Stimulated activated CD8-positive, alpha-beta memory T cell treated with anti-CD3 and anti-CD28 coated beads, Interleukin-4, amount 100 ng/mL, for 48 hours (primary cell): ENCODE measurements around the gene IMMP2L.
"Not testable (repeated sequence)": the region's sequence is repeated elsewhere in the genome, so short reads cannot be mapped to it uniquely, and the experiment has no call there.

Source experiments
- DNase-seq: peaks from one replicate; pipeline ENCODE4 v3.0.0-alpha.2; 2020

The IMMP2L gene

DNA sequence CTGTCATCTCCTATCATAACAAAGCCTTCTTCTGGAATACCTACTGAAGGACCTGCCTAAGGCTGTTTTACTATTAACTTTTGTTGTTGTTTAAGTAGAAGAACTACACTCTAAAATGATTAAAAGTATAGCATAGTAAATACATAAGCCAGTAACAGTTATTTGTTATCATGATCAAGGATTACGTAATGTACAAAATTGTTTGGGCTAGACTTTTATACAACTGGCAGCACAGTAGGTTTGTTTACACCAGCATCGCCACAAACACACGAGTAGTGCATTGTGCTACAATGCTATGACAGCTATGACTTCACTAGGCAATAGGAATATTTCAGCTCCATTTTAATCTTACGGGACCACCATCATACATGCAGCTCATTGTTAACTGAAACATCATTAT, 302.3 kb downstream of the IMMP2L start:
- no peak for DNase-seq

DNA sequence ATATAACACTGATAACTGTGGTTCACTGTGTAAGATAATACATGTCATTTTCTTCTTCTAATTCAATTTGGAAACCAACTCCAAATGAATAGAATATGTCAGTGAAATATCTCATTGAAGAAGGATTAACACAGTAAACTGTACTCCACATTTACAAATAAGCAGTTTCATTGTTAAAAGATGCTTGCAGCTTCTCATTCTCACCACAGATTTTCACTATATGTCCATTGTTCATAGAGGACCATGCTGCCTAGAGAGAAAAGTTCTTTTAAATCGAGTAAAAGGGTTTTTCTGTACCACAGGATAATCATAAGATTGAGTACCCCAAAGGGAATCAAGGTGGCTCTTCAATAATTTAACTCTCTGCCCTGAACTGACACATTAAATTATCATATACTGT, 305.9 kb downstream of the IMMP2L start:
- DNase-seq, result no peak

DNA sequence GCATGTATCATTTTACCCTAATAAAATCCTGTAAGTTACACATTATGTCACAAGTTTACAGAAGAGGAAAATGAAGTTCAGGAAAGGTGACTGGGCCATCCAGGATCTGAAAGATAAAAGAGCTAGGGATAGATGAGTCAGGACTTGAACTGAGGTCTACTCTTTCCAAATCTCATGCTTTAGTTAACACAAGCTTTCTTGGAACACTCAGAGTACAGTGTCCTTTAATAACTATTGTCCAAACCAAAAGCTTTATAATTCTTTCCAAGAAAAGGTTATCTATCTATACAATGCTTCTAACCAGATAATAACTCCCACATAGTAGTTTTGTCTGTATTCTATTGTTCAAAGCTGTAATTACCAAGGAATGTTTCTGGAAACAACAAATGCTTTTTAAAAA, 306.7 kb downstream of the IMMP2L start:
- no peak for DNase-seq

DNA sequence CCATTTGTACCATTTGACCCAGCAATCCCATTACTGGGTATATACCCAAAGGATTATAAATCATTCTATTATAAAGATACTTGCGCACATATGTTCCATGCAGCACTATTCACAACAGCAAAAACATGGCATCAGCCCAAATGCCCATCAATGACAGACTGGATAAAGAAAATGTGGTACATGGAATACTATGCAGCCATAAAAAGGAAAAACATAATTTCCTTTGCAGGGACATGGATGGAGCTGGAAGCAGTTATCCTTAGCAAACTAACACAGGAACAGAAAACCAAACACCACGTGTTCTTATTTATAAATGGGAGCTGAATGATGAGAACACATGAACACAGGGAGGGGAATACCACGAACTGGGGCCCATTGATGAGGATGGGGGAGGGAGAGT, 310.9 kb downstream of the IMMP2L start:
- not testable (repeated sequence) for DNase-seq

DNA sequence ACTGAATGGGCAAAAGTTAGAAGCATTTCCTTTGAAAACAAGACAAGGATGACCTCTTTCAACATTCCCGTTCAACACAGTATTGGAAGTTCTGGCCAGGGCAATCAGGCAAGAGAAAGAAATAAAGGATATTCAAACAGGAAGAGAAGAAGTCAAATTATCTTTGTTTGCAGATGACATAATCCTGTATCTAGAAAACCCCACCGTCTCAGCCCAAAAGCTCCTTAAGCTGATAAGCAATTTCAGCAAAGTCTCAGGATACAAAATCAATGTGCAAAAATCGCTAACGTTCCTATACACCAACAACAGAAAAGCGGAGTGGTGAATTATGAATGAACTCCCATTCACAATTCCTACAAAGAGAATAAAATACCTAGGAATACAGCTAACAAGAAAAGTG, 312.5 kb downstream of the IMMP2L start:
- not testable (repeated sequence) for DNase-seq

DNA sequence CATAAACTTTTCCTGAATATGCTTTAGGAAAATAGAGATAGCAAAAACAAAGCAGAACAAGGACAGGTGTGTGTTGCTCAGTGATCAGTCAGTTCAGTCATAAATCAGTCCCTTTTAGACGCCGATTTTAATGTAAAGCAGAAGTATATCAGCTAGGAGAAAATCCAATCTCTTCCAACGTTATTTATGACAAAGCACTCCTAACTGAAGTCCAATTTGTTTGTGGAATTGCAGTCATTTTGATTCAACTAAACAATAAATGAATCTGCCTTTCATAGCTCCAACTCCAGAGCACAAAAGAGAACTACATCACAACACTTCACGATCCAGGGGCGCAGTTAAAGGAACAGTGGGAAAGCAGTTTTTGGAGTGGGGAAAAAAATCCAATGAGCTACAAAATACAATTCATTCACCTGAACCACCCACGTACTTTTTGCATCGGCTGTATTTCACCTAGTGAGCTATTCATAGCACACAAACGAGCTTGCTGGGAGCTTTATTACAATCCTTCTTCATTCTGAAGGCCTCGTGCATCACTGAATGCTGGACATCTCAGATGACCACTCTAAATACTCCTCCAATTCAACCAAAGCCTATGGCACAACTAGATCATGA, 320.0 kb downstream of the IMMP2L start:
- no peak for DNase-seq

DNA sequence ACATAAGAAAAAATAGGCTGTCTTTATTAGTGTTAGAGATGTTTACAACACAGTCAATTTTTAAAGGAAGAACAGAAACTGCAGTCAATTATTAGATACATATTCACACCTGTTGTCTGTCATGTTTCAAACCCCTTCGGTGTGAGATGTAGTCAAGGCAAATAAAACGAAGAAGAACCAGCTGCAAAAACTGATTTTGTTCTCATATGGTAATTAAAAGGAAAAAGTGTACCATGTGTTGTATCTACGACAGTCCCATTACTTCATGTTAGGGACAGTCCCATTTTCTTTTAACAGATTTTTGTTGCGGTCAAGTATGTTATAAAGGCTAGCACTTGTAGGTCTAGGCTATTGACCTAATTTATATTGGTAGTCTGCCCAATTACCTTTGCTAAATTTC, 321.9 kb downstream of the IMMP2L start:
- no peak for DNase-seq

DNA sequence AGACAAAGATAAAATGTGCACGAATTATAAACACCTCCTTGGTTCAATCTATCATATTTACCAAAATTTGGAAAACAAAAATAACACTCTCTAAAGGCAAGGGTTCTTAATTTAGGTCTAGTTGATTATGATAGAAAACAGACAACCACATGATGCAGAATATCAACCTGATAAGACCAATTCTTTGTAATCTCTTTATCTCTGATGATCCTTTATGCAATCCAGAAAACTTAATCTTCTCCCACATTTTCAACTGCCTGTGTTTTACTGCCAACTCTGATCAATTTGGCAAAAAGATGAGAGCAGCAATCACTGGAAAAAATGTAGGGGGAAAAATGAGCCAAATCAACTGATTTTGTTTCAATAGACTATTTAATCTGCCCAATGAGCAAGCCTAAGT, 322.9 kb downstream of the IMMP2L start:
- DNase-seq, result no peak

DNA sequence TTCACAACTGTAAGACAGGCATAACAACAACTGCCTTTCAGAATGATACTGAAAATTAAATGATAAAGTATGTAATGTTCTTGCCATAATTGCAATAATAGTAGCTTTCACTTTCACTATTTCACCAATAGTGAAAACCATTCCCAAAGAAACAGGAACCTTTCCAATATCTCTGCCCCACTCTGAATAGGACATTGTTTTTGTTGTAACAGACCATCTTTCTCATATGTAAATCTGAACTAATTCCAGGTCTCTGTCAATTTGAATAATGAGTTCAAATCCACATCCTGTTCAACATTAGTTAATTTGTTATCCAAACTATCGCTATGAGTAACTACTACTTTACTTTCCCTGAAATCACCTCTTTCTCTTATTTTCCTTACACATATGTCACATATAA, 323.4 kb downstream of the IMMP2L start:
- no peak for DNase-seq

DNA sequence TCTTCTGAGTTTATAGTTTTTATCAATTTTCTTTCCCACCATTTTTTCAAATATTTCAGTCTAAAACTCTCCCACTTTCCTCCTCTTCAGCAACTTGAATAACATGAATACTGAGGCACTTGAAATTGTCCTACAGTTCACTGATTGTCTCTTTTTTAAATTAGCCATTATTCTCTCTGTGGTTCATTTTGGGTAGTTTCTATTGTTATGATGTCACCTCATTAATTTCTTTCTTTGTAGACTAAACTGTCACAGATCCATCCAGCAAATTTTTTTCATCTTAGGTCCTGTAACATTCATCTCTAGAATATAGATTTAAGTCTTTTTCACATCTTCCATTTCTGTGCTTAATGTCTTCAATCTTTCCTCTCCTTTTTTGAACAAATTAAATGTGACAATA, 326.6 kb downstream of the IMMP2L start:
- no peak for DNase-seq

DNA sequence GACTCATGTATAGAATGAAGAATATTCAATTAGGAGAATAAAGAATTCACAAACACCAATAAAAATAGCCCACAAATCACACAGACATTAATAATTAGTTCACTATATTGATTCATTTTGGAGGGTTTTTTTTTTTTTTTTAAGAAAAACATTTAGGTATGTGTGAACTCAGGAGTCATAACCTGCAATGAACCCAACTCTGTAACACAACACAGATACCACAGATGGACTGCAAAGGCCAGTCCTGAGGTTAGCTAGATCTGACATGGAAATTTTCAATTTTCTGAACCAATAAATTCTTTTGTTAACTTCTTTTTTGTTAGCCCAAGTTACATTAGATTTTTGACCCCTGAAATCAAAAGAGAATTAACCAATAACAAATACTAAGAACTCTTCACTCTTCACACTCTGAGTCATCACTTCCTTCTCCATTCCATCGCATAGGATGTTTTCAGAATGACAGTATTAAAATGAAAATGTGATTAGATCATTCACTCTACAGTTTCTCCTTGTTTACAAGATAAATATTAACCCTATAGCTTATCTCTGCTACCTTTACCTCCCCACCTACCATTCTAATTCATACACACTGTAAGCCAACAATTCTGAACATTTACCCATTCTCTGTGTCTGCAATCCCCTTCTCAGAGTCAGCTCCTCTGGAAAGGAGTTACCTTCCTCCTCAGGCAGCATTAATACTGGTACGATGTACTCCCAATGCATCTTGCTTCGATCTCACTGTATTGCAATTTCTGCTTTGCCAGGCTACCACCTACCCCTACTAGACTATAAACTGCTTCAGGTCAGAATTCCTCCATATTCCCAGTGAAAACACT, 329.8 kb downstream of the IMMP2L start:
- no peak for DNase-seq

DNA sequence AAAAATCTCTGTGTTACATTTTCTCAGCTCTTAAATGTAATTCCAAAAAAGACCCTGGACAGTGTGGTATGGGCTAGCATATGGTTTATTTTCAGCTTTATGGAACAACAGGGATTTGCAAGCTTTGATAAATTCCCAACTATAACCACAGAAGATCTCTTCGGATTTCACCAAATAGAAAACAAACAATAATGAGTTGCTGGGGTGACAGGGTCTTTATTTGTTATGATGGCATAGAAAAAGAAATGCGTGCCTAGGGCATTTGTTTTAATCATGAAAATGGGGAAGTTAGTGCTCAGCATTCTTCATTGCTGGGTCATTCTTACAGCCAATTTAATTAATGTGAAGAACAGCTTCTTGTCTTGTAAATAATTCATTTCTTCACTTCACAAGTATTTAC, 332.4 kb downstream of the IMMP2L start:
- DNase-seq, result no peak

DNA sequence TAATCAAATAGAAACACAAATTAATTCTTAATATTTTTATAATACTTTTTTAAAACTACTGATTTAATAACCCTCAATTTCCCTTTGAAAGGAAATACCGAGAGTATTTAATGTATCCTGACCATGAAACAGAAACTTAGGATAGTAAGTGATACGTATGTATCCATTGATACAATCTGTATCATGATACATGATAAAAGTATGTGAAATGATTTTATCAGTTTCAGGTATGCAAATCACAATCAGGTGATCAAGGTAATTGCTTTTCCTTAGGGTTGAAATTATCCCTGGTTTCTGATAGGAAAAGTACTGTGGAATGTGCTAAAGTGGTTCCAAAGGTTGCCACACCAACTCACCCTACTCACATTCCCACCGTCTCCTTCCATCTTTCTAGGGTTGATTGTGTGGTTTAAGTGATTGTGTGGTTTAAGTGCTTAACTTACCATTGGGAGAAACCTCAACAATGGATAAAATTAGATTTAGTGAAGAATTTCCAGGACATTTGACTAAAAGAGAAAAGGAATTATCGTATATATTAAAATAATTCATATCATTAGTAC, 333.0 kb downstream of the IMMP2L start:
- DNase-seq, result no peak

DNA sequence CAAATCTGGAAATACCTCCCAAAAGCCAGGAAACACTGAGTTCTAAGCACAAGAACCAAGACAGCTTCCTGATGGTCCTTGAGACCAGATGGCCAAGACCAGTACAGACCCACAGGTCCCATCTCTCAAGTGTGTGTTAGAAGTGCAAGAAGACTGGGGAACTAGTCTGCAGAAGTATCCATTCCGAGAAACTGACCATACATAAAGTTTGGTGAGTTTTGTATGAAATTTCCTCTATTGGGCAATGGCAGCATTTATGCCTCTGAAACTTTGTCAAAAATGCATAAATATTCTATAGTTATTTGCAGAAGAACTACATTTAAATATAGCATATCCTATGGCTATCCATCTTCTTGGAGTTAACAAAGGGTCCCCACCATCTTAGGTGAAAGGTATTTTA, 333.9 kb downstream of the IMMP2L start:
- DNase-seq, result no peak

DNA sequence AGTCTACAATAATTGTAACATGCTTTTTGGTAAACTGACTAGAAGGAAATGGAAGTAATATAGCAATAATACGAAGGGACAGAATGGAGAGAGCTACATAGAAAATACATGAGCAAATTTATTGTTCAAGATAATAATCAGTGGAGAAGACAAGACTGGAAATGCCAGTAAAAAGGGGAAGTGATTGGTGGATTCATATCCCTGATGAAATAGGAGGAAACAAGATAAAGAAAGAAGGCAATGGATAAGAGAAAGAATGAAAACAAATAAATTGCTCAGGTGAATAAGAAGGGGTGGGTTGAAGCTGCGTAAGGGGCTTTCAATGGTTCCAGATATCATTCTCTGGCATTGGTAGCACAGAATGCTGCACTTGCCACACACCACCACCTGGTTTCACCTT, 335.5 kb downstream of the IMMP2L start:
- DNase-seq, result no peak

DNA sequence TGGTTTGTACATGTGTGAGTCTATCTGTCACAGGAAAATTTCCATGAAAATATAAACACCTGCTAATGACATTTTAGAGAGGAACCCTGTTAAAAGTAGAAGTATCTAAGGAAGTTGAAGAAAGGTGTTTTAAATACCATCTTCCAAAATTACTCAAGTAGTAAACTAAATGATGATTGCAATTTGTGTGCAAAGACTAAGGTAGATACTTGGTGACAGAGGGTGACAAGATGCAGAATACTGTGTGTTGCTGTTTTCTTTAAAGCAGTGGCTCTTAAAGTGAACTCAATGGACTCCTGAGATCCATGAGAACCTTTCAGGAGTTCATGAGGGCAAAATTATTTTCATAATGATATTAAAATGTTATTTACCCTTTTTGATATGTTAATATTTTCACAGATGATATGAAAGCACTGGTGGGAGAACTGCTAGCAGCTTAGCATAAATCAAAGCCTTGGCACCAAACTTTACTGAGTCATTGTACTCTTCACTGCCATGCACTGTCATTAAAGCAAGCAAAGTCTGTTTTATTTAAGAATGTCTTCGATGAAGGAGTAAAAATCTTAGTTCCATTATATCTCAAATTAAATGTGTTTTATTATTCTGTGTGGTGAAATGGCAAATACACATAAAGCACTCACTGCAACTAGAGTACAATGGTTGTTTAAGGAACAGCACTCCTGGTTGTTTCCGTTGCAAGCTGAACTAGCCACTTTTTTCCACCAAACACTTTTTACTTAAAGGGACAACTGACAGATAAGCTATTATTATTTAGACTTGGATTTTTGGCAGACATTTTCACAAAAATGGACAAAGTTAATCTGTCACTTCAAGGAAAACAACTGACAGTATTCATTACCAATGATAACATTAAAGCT, 337.7 kb downstream of the IMMP2L start:
- DNase-seq, result no peak

DNA sequence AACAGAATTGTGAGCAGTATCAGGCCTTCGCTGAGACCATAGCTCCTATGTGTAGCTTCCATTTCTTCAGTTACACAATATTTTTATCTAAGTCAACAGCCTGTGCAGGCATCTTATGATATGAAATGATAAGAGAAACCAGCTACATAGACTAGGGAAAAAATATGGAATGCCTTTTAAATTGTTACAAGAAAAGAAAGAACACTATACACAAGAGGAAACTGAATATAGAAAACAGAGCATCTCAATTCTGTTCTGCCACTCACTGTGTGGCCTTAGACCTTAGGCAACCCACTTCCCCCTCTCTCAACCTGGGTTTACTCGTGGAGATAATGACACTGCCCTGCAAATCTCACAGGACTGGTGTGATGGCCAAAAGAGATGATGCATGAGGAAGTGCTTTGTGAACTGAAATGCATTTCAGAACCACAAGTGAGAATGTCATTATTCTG, 338.5 kb downstream of the IMMP2L start:
- DNase-seq, result no peak

DNA sequence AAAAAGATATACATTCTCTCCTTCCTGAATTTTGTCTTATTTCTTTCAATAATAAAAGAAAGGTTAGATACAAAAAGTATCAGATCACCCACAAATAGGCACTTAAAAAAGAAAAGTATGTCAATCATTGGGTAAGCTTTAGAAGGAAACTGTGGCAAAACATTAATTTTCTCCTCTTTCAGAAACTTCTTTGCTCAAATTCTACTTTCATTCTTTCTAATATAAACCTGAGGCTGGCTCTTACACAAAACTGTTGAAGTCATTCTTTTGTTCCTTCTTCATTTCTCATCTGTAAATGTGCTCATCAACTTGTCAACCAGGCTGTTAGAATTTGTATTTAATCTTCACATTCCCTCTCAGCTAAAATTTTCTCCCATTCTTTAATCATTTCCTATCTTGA, 346.7 kb downstream of the IMMP2L start:
- DNase-seq, result no peak

DNA sequence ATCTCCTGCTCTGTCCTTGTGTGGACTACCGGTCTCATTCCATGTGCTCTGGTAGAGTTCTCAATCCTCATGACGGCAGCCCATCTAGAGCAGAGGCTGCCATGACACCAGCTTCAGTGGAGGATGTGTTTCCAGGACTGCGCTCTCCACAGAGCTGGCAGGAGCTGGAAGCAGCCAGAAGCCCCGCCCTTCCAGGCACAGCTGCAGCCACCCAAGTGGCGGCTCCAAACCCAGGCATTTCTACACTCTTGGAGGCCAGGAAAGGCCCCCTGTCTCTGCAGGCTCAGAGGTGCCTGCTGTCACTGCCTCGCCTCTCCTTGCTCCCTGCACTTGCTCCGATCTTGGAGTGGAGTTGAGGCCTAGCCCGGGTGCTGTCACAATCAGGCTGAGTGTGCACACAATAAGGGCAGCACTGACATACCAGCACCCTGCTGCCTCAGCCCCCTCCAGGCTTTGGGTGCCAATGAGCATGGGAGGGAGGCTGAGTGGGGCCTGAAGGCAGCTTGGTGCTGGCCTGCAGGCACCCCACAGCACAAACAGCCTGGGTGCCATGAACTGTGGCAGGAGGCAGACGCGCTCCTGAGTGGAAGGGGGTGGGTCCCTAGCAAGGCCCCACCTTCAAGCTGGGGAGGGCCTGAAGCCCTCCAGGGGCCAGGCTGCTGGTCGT, 349.3 kb downstream of the IMMP2L start:
- DNase-seq, result no peak

DNA sequence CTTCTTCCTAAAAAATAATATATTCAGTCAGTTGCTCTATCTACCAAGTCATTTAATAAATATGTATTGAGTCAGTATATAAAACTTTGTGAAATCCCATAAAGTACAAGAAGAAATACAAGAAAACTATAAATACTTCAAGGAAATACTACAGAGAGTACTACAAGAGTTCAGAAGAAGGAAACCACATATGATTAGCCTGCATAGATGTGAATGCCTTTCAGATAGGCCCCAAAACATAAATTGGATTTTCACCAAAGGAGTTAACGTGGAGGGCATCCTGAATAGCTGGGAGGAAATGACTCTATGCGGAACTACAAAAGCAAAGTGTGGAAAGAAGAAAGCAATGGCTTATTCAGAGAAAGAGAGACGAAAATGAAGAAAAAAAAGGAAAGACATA, 351.3 kb downstream of the IMMP2L start:
- no peak for DNase-seq

DNA sequence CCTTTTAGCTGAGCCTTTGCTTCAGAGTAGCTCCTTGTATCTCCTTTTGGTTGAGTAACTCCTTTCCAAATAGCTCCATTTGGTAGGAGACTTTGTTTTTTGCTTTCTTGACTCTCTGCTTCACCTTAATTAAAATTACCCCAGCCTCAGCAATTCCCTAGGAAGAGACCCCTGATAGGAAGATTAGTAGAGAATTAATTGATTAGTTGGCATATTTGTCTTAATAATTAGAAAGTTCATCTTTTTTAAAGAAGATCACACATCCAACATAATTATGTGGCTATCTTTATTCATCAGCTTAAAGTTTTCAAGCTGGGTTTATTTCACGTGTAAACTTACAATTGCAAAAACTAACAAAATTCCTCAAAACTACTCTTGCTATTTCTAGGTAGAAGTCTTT, 352.2 kb downstream of the IMMP2L start:
- no peak for DNase-seq

DNA sequence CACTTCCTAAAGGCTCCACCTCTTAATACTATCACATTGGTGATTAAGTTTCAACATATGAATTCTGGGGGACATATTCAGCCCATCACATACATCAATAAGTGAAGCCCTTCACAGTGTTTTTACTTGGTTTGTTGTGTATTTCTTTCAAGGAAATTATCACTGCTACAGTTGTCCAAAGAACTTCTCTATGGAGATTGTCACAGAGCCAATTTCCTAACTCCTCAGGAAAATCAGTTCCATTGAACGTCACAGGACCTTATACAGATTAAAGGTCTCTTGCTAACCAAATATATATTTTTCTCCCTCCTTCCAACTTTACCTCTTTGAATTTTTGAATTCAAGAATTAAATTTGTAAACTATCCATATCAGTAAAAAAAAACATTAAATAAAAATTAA, 357.0 kb downstream of the IMMP2L start:
- no peak for DNase-seq

DNA sequence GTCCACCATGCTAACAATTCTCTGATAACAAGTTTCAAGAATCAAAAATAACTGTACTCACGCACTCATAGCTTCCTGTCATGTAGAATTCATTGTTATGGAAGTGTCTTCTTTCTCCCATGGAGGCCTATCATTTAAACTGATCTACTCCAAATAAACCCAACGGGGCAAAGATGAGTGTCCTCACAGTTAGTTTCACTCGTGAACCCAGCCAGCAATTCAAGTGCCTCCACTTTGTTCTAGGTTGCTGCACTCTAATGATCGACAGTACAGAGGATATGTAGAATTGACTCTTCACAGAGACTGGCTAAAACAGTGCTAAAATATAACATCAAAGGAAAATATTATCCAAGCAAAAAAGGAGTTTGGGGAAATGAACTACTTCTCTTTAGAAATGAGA, 360.0 kb downstream of the IMMP2L start:
- no peak for DNase-seq
